NCI-H146 (cell line): Measurements from ENCODE around the gene CASS4.
"Not testable (repeated sequence)": the region's sequence is repeated elsewhere in the genome, so short reads cannot be mapped to it uniquely, and the experiment has no call there.

Experiments used
- DNase-seq: peaks from one replicate; lab custom pipeline; 2025; lab: John Stamatoyannopoulos, UW

Gene CASS4, protein sequence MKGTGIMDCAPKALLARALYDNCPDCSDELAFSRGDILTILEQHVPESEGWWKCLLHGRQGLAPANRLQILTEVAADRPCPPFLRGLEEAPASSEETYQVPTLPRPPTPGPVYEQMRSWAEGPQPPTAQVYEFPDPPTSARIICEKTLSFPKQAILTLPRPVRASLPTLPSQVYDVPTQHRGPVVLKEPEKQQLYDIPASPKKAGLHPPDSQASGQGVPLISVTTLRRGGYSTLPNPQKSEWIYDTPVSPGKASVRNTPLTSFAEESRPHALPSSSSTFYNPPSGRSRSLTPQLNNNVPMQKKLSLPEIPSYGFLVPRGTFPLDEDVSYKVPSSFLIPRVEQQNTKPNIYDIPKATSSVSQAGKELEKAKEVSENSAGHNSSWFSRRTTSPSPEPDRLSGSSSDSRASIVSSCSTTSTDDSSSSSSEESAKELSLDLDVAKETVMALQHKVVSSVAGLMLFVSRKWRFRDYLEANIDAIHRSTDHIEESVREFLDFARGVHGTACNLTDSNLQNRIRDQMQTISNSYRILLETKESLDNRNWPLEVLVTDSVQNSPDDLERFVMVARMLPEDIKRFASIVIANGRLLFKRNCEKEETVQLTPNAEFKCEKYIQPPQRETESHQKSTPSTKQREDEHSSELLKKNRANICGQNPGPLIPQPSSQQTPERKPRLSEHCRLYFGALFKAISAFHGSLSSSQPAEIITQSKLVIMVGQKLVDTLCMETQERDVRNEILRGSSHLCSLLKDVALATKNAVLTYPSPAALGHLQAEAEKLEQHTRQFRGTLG

GRCh38 chr20:56411759-56412472 is at the start of gene CASS4:
Gene CASS4, plus strand, starts transcription at chr20:56412260. Its CDS starts 199 bp downstream, at chr20:56412459.
- no peak for DNase-seq

DNA sequence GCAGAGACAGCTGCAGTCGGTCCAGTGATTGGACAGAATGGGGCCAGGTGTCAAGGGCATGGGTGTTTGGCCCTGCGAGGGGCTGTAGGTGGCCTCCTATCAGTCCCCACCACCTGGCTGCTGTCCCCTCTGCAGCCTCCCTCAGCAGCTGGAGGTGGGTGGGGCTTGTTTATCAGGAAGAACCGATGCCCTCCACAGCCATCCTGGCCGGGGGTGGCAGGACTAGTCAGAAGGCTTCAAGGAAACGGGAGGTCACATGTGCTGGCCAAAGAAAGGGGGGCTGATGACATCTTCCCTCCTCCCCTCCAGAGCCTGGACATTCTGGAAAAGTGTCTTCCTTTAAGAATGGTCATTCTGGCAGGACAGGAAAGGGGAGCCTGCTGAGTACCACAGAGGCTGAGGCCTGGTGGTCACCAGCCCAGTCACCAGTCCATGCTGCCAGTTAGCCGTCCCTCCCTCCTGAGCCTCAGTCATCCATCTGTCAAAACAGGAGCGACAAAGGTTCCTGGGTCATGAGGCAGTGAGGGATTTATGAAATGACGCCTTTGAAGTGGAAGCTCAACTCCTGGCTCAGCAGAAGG is 49.1 kb upstream of the CASS4 start:
- DNase-seq: peak; percentile 57

DNA sequence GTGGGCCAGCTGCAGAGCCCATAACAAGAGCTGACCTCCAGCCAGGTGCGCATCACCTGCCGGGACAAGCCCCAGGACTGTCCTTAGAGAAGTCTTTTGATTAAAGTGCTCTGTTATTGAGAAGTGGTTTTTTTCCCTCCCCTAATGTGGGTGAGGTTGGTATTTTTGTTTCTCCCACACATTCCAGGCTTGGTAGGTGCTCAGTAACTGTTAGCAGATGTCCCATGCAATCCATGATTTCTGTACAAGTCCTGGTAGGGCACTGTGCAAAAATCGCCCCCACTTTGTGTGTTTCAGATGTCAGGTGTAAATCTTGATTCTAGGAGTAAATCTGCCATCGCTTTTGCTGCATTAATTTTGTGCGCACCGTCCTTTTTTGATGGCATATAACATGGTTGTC is 48.6 kb upstream of the CASS4 start:
- no peak for DNase-seq

GRCh38 chr20:56368351-56369134 is 43.5 kb upstream of the CASS4 start:
- DNase-seq: no peak

DNA sequence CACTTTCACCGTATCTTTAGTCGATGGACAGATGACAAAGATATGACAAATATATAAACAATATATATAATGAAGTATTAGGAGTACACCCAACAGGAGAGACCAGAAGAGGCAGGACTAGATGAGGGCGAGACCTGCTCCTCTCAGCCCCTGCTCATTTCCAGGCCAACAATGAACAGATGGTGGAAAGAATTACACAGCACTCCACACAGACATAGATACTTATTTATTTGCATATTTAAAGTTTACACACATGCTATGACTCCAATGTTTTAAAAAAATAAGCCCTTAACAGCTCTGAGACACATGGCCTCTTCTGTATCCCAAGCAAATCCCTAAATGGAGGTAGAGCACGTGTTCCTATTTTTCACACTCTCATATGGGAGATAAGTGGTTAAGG is 42.9 kb upstream of the CASS4 start:
- no peak for DNase-seq

- DNase-seq: no peak
Observed at GRCh38 chr20:56371977-56372376, 40.1 kb upstream of the CASS4 start.

GRCh38 chr20:56372850-56373249 is 39.2 kb upstream of the CASS4 start:
- DNase-seq: no peak

DNA sequence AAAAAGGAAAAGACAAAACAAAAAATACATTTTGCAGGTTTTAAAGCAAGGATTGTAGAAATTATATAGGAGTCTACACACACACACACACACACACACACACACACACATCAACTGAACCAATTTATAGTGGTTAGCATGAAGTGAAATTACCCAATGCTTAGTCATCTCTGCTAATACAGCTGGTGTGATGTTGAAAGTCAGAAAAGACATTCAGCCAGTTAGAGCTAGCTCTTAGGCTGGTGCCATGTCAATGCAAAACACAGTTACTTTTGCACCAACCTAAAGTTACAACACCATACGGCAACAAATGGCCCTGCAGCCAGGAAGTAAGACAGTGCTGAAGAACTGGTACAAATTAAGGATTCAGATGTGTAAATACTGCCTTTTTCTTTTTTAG is 38.1 kb upstream of the CASS4 start:
- no peak for DNase-seq

GRCh38 chr20:56376331-56376730 is 35.7 kb upstream of the CASS4 start:
- DNase-seq: no peak

GRCh38 chr20:56378386-56378785 is 33.7 kb upstream of the CASS4 start:
- no peak for DNase-seq

GRCh38 chr20:56380375-56380774 is 31.7 kb upstream of the CASS4 start:
- DNase-seq: no peak

GRCh38 chr20:56381501-56381900 is 30.6 kb upstream of the CASS4 start:
- DNase-seq: no peak

GRCh38 chr20:56382696-56383095 is 29.4 kb upstream of the CASS4 start:
- no peak for DNase-seq

GRCh38 chr20:56383334-56383733 is 28.7 kb upstream of the CASS4 start:
- DNase-seq: no peak

DNA sequence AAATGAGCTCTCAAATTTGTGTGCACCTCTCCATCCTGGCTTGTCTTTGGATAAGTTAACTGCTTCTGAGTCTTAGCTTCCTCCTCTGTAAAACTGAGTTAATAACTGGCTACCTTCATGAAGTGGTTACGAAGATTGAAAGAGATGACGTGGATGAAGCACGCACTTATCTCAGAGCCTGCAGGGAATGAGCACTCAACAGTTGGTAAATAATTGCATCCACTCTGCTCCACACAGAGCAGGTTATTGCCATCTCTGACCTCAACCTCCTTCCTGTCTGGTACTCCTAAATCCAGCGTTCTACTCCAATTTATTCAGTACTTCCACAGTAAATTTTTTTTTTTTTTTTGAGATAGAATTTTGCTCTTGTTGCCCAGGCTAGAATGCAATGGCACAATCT is 26.9 kb upstream of the CASS4 start:
- DNase-seq: no peak

GRCh38 chr20:56386219-56386618 is 25.8 kb upstream of the CASS4 start:
- DNase-seq: no peak

- DNase-seq: no peak
Observed at GRCh38 chr20:56388882-56389281, 23.2 kb upstream of the CASS4 start.

DNA sequence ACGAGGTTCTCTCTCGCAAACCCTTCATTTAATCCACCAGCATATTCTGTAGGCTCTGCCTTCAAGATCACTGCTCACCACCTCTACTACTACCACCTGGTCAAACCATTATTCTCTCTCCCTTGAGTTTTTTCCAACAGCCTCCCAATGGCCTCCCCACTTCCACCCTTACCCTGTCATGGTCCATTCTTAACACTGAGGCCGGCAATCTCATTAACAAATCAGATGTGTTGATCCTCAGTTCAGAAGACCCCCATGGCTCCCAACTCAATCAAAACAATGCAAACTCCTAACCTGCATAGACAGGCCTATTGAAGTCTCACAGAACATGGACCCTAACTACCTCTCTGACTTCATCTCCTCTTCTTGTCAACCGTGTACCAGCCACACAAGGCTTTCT is 22.3 kb upstream of the CASS4 start:
- no peak for DNase-seq

DNA sequence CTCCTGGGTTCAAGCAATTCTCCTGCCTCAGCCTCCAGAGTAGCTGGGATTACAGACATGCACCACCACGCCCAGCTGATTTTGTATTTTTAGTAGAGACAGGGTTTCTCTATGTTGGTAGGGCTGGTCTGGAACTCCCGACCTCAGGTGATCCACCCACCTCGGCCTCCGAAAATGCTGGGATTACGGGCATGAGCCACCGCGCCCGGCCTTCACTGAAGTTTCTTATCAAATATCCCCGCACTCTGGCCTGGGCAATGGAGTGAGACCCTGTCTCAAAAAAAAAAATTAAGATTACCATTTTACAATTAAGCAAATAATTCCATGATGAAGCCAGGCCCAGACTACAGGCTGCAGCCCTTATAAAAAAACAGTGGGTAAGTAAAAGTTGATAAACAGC is 21.7 kb upstream of the CASS4 start:
- not testable (repeated sequence) for DNase-seq

- no peak for DNase-seq
Observed at GRCh38 chr20:56391037-56391436, 21.0 kb upstream of the CASS4 start.

- DNase-seq: peak; percentile 35
Observed at GRCh38 chr20:56391596-56392131, 20.4 kb upstream of the CASS4 start.
